Measurements from ENCODE around the gene RAN.
"Not testable (repeated sequence)": the region's sequence is repeated elsewhere in the genome, so short reads cannot be mapped to it uniquely, and the experiment has no call there.

Gene RAN

GRCh38 chr12:130849561-130850417 lies 22.1 kb upstream of the RAN start:
- no peak for DNase-seq

DNA sequence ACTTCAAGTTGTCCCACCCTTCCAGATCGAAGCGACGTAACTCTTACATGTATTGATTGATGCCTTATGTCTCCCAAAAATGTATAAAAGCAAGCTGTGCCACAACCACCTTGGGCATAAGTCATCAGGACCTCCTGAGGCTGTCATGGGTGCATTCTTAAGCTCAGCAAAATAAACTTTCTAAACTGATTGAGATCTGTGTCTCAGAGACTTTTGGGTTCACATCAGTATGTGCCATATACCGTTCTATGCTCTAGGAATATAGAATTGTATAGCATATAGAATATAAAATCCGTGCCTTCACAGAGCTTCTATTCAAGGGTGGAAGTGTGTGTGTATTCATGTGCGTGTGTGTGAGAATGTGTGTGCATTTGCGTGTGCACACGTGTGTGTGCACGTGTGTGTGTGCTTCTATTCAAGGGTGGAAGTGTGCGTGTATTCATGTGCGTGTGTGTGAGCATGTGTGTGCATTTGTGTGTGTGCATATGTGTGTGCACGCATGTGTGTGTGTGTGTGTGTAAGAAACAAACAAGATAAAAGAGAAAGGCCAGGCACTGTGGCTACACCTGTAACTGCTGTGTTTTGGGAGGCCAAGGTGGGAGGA lies 21.3 kb upstream of the RAN start:
- no peak for DNase-seq

- DNase-seq, result no peak
Observed at GRCh38 chr12:130856088-130856487, 15.8 kb upstream of the RAN start.

- no peak for DNase-seq
Observed at GRCh38 chr12:130858084-130858483, 13.8 kb upstream of the RAN start.

- DNase-seq, result no peak
Observed at GRCh38 chr12:130859161-130859560, 12.7 kb upstream of the RAN start.

- DNase-seq, result no peak
Observed at GRCh38 chr12:130860311-130860710, 11.6 kb upstream of the RAN start.

DNA sequence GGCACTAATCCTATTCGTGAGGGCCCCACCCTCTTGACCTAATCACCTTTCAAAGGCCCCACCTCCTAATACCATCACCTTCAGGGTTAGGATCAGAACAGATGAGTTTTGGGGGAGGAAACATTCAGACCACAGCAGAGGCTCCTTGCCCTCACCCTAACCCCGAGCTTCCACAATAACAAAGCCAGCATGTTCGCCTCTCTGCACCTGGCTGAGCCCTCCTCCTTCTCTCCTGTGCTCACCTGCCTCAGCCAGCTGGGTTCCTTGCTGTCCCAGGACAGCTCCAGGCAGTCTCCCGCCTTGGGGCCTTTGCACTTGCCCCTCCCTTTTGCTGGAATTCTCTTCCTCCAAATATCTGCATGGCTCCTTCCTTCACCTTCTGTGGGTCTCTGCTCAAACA lies 9.7 kb upstream of the RAN start:
- no peak for DNase-seq

- DNase-seq, result not testable (repeated sequence)
Observed at GRCh38 chr12:130862771-130863170, 9.1 kb upstream of the RAN start.

DNA sequence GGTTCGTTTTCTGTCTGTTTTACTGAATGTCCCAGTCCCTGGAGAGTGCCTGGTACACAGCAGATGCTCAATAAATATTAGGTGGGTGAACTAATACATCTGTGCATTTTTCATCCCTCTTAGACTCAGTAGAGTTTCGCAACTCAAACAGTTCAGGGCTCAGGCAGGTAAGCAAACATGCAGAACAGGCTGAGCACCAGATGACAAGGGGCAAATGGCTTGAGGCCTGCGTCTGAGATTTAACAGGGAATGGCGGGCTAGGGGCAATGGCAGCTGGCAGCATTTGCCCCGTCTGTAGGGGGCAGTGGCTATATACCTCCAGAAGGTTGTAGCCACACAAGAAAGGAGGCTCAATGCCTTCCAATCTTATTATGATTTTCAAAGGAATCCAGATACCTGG lies 8.6 kb upstream of the RAN start:
- no peak for DNase-seq

DNA sequence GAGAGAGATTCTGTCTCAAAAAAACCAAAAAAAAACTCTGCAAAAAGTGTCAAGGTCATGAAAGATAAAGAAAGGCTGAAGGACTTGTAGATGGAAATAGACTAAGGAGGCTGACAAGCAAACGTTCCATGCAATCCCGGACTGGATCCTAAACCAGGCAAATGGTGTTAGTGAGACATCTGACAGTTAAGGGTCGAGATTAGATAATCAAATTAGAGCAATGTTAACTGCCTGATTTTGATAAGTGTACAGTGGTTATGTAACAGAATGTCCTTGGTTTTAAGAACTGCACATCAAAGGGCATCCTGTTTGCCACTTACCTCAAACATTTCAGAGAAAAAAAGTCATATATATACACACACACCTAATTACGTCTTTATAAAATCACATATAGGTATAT lies 3.5 kb upstream of the RAN start:
- no peak for DNase-seq

DNA sequence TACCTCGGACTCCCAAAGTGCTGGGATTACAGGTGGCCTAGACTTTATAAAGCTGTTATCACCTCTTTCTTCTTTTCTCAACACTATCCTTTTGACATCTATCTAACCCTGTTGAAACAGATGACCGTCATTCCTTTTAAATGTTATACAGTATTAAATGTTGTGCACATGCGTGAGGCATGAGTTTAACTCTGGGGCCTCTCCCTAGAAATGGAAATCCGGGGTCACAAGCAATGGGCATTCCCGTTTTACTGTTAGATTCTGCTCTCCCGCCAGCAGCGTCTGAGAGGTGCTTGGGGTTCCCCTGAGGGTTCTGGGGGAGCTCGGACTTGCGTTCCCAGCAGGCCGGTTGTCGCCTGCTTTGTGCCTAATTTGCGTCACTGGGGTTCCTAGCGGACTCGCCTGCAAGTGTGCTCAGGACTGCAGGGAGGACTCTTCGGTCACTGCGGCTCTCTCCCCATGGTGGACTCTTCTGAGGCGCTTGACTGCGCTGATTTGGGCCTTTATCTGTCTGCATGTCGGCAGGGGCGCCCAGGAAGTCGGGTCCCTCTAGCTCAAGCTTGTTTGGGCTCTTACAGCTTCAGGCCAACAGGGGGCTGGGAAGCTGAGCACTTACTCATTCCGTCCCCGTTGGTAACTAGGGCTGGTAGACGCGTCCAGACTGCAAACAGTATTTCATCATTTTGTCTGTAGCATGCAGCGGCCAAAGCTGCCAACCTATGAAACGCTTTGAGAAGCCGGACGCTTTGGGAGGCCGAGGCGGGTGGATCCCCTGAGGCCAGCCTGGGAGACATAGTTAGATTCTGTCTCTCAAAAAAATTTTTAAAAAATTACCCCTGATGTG lies 1.2 kb upstream of the RAN start:
- peak; percentile 46 for DNase-seq

- peak; percentile 26 for DNase-seq
Observed at GRCh38 chr12:130872179-130873096, 572 bp downstream of the RAN start.

DNA sequence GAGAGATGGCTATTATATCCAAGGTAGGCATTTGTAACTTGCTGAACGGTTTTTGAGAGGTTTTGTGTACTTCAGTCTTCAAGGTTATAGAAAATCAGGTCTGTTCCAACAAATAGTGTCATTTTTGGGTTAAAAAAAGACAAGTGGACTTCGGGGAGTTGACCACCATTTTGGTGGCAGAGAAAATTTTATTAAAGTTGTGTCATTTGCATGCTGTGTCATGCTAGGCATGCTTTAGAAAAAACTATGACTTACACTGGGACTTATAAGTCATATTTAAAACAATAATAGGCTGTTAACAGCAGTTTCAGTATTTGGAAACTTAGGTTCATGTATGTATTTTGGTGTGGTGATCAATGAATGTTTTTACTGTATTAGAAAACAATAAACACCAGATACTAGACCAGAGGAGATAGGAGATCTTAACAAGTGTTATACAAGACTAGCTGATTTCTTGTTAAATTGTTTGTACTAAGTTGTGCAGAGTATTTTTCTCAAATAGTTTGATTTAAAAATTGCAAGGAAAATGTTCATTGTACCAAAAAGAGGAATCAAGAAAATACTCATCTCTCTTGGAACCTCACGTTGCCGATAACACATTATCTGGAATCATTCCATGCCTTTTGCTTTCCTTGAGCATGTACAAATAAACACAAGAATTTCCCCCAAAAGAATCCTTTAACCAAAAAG lies 1.4 kb downstream of the RAN start:
- DNase-seq, result no peak

GRCh38 chr12:130873825-130874224 lies 2.0 kb downstream of the RAN start:
- DNase-seq, result no peak

GRCh38 chr12:130874696-130875095 lies 2.8 kb downstream of the RAN start:
- DNase-seq, result no peak

GRCh38 chr12:130875193-130875592 lies 3.3 kb downstream of the RAN start:
- no peak for DNase-seq

DNA sequence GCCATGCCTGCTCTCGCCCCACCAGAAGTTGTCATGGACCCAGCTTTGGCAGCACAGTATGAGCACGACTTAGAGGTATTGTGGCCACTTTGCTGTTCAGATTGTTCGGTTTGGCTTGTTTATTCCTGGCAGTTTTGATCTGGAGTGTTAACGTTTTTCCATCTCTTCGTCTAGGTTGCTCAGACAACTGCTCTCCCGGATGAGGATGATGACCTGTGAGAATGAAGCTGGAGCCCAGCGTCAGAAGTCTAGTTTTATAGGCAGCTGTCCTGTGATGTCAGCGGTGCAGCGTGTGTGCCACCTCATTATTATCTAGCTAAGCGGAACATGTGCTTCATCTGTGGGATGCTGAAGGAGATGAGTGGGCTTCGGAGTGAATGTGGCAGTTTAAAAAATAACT lies 3.8 kb downstream of the RAN start:
- DNase-seq, result not testable (repeated sequence)

GRCh38 chr12:130876297-130876696 lies 4.4 kb downstream of the RAN start:
- no peak for DNase-seq

- no peak for DNase-seq
Observed at GRCh38 chr12:130876758-130877157, 4.9 kb downstream of the RAN start.

DNA sequence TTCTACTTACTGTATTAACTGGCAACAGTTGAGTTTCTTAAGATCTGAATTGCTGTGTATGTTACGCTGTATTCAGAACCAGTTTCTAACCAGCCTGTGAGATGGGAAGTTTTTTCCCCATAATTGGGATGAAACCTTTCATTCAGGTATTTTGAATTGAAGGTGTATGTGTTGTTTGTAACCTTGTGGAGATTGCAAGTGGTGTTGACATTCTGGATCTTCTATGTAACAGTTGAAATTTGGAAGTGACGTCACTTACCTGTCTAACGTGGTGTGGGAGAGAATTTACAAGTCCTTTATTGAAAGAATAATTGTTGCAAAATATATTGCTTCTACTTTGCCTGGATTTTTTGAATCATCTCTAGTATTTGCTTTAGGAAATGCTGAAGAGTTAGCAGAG lies 5.5 kb downstream of the RAN start:
- no peak for DNase-seq

DNA sequence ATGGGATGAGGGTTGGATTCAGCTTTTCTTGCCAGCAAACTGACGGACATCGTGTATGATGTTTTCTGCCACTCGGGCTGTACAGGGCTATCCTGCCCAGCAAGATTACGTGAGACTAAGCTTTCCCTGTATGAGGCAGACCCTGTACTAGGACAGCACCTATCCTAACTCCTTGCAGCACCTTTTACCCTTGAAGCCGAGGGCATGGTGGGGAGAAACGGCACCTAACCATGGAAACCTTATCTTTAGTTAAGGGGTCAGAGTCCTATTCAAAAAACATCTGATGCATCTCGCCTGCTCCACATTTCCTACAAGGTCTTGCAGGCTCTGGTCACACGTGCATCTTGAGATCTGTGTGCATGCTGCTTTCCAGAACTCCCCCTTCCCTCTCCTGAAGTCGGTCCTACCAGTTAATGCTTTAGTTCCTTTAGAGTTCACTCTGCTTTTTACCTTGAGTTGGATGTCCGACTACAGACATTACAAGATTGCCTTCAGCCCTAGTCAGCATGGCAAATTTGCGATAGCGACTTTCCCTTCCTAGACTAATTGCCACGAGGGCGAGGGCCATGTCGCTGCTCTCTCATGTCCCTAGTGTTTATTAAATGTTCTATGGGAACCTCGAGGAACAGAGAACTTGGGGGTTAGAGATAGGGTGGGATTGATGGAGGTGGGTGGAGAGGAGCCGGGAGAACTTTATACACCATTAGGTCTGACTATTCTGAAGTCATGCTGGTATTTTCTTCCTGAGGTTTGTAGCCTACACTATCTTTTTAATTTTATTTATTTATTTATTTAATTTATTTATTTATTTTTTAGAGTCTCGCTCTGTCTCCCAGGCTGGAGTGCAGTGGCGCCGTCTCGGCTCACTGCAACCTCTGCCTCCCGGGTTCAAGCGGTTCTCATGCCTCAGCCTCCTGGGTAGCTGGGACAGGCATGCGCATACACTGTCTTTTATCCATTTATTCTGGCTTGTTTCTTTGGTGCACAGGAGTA lies 6.6 kb downstream of the RAN start:
- no peak for DNase-seq
